ENCODE results near the gene OASL.

GRCh38 chr12:121085506-121086353 is 46.7 kb upstream of the OASL start:
- TF ChIP-seq CTCF (conservative IDR thresholded peaks at IDR 0.05; ENCODE audit: low read depth, low read length) (no peak), USF2 (IDR thresholded peaks at IDR 0.05; ENCODE audit: low read depth, low read length) (no peak), POLR2A (IDR thresholded peaks at IDR 0.05; ENCODE audit: low read depth, low read length) (no peak), MXI1 (IDR thresholded peaks at IDR 0.05; ENCODE audit: borderline replicate concordance, low read depth, low read length) (no peak), RFX5 (IDR thresholded peaks at IDR 0.05; ENCODE audit: low read depth, low read length) (no peak), MAFK (IDR thresholded peaks at IDR 0.05; ENCODE audit: low read depth, low read length) (no peak), SMC3 (IDR thresholded peaks at IDR 0.05; ENCODE audit: low read depth, low read length) (no peak), NFE2L2 (IDR thresholded peaks at IDR 0.05; ENCODE audit: low read depth, low read length) (no peak), MAZ (IDR thresholded peaks at IDR 0.05; ENCODE audit: borderline replicate concordance, low read depth, low read length) (no peak)

All from IMR-90 (cell line).